Left kidney (tissue), 2 donors: ENCODE measurements around the gene EML1. TPM values are rescaled to one million over a fixed set of nuclear protein-coding genes. Genes with fewer than 3 reads are reported as not detected.

Experiments used
- DNase-seq: peaks from one replicate; pipeline ENCODE4 v3.0.0-alpha.2; 2013
- polyA plus RNA-seq: library from polyadenylated mRNA; unstranded; fragments of 120-200 nt; gene quantifications from one replicate; pipeline ENCODE4 v1.2.1, GENCODE V29; 2013; ENCODE audit not compliant: insufficient read length

The EML1 gene
- polyA plus RNA-seq, 1 donor: 38.5 TPM

- no peak for DNase-seq
Measured at GRCh38 chr14:99863059-99863458, 69.8 kb downstream of the EML1 start.

GRCh38 chr14:99865408-99865807, 72.2 kb downstream of the EML1 start:
- DNase-seq: no peak

GRCh38 chr14:99870617-99871016, 77.4 kb downstream of the EML1 start:
- no peak for DNase-seq

GRCh38 chr14:99871771-99872170, 78.6 kb downstream of the EML1 start:
- DNase-seq: no peak

- DNase-seq: no peak
Measured at GRCh38 chr14:99872786-99873440, 79.7 kb downstream of the EML1 start.

- DNase-seq: no peak
Measured at GRCh38 chr14:99873653-99874052, 80.4 kb downstream of the EML1 start.

- no peak for DNase-seq
Measured at GRCh38 chr14:99874306-99874705, 81.1 kb downstream of the EML1 start.

- no peak for DNase-seq
Measured at GRCh38 chr14:99875421-99875820, 82.2 kb downstream of the EML1 start.

GRCh38 chr14:99875836-99876235, 82.6 kb downstream of the EML1 start:
- no peak for DNase-seq

GRCh38 chr14:99876406-99876805, 83.2 kb downstream of the EML1 start:
- DNase-seq: no peak

GRCh38 chr14:99878563-99878962, 85.3 kb downstream of the EML1 start:
- no peak for DNase-seq

- no peak for DNase-seq
Measured at GRCh38 chr14:99879401-99880295, 86.4 kb downstream of the EML1 start.

- no peak for DNase-seq
Measured at GRCh38 chr14:99880651-99881420, 87.6 kb downstream of the EML1 start.

- no peak for DNase-seq
Measured at GRCh38 chr14:99883866-99884650, 90.8 kb downstream of the EML1 start.

- peak; percentile 69 for DNase-seq
Measured at GRCh38 chr14:99884834-99885648, 91.8 kb downstream of the EML1 start.

- no peak for DNase-seq
Measured at GRCh38 chr14:99885649-99885958, 92.4 kb downstream of the EML1 start.

GRCh38 chr14:99887407-99887806, 94.2 kb downstream of the EML1 start:
- DNase-seq: no peak

- no peak for DNase-seq
Measured at GRCh38 chr14:99888149-99888548, 94.9 kb downstream of the EML1 start.

GRCh38 chr14:99889268-99889667, 96.1 kb downstream of the EML1 start:
- DNase-seq: no peak

GRCh38 chr14:99891266-99891665, 98.1 kb downstream of the EML1 start:
- DNase-seq: no peak

- no peak for DNase-seq
Measured at GRCh38 chr14:99891900-99892299, 98.7 kb downstream of the EML1 start.
